Ovary (tissue), 3 donors: ENCODE results near the gene VTI1B.

ENCODE experiments used
- POLR2A ChIP-seq: fragments of 450-650 bp; IDR thresholded peaks from one replicate; pipeline ENCODE4 v1.6.1; 2017; ENCODE audit warnings: antibody characterized with exemption, mild to moderate bottlenecking, moderate library complexity
- TF ChIP-seq, protein P1 (sequence below), 3 donors: fragments of 450-650 bp in 2 of 3; fragments of 200-600 bp in 1 of 3; IDR thresholded peaks; one replicate each; pipeline versions ENCODE4 v1.5.1 to v1.8.0; 2016 to 2022; ENCODE audit warnings: antibody characterized with exemption in 3 of 3, mild to moderate bottlenecking in 1 of 3
- donor health status: DM: no; HTN: no; CAD: no.

DNA sequence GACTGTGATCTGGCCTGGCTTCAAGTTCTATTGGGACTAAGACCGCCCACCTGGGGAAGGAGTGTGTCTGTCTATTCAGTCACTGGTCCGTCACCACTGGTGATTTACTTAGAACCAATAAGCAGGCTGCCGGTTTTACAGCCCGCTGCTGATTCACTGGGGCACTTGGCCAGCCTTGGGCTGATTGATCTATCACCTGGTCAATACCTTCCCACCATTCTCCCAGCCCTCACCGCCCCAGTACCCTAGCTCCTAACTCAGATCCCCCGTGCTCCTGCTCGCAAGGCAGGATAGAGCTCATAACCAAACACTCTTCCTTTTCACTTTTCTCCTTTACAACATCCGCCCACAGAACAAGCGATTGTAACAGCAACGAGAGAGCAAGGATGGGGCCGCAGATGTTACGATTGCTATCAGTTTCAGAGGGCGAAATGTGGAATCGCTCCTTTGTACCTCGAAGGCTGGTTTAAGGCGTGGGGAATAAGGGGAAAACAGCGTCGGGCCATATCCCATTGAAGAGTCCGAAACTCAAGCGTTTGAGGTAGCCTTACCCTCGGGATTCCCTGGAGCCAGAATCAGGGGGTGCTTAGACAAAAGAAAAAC is 20.5 kb upstream of the VTI1B start:
- TF ChIP-seq POLR2A = no peak
- TF ChIP-seq, protein P1, sequence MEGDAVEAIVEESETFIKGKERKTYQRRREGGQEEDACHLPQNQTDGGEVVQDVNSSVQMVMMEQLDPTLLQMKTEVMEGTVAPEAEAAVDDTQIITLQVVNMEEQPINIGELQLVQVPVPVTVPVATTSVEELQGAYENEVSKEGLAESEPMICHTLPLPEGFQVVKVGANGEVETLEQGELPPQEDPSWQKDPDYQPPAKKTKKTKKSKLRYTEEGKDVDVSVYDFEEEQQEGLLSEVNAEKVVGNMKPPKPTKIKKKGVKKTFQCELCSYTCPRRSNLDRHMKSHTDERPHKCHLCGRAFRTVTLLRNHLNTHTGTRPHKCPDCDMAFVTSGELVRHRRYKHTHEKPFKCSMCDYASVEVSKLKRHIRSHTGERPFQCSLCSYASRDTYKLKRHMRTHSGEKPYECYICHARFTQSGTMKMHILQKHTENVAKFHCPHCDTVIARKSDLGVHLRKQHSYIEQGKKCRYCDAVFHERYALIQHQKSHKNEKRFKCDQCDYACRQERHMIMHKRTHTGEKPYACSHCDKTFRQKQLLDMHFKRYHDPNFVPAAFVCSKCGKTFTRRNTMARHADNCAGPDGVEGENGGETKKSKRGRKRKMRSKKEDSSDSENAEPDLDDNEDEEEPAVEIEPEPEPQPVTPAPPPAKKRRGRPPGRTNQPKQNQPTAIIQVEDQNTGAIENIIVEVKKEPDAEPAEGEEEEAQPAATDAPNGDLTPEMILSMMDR (IDR thresholded peaks at IDR 0.05) = no peak
